Astrocyte (in vitro differentiated cells and primary cell): Measurements from ENCODE around the gene RBPJ.

Experiments used
- EZH2 ChIP-seq: IDR thresholded peaks from 2 replicates; pipeline ENCODE4 v1.6.1; 2012; ENCODE audit warnings: mild to moderate bottlenecking, low read length, inconsistent platforms; ENCODE audit not compliant: insufficient read depth
- TF ChIP-seq, protein P1 (sequence below): IDR thresholded peaks from 2 replicates; pipeline ENCODE4 v1.5.1; 2011; ENCODE audit warnings: low read depth, mild to moderate bottlenecking, inconsistent platforms, low read length, moderate library complexity; ENCODE audit not compliant: insufficient read depth

DNA sequence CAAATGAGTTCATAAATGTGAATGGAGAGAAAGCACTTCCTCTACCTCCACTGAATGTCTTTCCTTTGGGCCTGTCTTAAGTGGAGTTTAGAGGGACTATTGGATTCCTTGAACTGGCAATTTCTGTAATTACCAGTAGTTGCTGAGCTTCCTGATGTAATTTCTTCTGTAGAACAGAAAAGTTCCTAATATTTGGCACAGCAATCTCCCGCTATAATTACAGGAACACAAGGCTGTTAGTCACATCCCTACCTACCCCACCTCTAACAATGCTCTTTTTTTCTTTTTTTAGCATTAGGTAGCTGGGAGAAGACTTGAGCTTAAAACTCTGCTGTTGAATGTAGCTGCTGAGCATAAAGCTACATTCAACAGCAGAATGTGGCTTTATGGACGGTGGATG, 24.8 kb upstream of the RBPJ start:
- TF ChIP-seq EZH2 = no peak
- TF ChIP-seq, protein P1, sequence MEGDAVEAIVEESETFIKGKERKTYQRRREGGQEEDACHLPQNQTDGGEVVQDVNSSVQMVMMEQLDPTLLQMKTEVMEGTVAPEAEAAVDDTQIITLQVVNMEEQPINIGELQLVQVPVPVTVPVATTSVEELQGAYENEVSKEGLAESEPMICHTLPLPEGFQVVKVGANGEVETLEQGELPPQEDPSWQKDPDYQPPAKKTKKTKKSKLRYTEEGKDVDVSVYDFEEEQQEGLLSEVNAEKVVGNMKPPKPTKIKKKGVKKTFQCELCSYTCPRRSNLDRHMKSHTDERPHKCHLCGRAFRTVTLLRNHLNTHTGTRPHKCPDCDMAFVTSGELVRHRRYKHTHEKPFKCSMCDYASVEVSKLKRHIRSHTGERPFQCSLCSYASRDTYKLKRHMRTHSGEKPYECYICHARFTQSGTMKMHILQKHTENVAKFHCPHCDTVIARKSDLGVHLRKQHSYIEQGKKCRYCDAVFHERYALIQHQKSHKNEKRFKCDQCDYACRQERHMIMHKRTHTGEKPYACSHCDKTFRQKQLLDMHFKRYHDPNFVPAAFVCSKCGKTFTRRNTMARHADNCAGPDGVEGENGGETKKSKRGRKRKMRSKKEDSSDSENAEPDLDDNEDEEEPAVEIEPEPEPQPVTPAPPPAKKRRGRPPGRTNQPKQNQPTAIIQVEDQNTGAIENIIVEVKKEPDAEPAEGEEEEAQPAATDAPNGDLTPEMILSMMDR = no peak
